HUDEP-2 (cell line): ENCODE data around the gene ATRNL1.

Source experiments
- DNase-seq, 76 experiments: peaks; one replicate each; lab custom pipeline; 2025; ENCODE audit not compliant: unreplicated experiment in 76 of 76; lab: John Stamatoyannopoulos, UW

The ATRNL1 gene

DNA sequence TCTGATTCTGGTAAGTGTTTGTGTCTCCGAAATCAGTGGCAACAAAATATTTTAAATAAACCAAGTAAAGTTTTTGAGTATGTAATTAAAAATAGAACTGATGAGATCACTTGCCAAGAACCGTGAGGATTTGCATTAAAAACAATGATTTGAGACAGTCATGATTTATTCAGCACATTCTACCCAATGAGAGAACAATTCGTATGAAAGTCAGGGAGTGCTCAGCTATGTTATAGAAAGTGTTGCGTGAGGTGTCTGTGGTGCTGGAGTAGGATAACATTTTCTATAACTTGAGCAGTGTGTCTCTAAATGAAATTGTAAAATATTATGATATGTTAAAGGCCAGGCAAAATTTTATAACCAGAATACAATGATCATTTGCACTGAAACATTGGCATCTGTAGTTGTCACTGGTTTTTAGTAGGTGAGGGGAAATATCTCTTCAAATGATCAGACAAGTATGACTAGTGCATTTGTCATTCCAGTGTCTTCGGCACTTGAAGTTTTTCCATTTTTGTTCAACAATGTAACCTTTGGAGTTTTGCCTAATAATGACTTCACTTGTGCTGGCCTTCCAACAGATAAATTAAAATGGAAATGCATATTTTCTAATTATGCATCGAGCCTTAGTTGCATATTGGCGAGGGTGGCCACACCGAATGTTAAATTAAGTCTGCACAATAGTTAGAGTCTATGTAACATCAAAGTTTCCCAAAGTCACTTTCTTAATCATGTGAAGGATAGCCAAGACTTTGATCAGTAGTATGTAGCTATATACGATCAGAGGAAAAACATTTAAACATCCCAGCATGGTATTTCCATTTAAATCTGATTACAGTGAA is 844.0 kb downstream of the ATRNL1 start:
- no peak for DNase-seq

DNA sequence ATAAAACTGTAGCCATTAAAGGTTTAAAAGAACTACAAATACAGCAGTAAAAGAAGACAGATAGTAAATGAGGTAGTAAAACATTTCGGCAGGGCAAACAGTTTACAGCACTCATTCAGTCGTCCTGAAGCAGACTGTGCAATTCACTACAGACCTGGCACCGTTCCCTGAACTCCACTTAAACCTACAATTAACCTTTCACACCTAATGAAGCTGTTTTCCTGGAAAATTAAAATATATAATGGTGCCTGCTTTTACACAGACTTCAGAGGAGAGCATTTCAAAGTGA is 844.5 kb downstream of the ATRNL1 start:
- DNase-seq, result no peak

DNA sequence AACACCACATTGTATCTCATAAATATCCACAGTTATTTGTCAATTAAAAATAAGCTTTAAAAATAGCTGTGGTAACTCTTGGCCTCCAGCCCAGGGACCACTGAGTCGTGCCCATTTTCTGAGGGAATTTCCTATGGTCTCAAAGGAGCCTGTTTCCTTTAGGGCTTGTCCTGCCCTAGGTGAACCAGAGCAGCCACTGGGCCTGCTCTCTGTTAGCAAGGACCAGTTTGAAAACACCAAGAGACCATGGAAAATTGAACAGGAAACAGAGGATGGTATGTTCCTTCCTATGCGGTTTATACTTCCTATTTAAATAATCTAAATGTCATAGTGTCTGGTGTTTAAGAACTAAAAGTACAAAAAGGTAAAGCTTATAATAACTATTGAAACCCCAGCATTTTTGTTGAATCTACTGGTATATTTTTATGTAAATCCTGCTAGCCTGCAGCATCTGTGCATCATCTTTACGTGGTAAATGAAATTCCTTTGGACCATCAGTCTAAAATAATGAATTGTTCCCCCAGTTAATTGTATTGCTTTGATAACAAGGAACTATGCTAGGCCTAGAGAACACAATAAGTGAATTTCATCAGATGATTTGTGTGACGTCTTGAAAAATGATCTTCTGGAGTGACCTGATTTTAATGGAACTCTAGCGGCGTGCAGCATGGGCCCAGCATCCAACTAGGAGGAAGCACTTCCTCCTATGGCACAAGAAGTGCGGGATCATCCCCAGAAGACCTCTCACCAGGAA is 846.1 kb downstream of the ATRNL1 start:
- DNase-seq, result no peak

DNA sequence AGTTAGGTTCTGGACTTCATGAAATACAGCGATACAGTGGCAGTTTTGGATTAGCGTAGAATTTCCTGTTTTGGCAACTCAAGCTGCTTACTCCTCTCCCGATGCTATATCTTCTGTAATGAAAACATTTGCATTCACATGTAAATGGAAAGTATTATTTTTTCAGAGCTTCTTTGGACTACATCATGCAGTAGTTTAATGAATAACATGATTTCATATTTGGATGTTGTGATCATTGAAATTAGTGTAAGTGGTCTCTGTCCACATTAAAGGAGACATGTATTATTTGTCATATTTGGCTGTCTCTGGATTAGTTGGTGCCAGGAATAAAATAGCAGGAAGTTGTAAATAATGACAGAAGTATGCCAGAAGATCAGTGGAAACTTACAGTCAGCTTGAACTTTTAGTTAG is 848.2 kb downstream of the ATRNL1 start:
- DNase-seq, result no peak

DNA sequence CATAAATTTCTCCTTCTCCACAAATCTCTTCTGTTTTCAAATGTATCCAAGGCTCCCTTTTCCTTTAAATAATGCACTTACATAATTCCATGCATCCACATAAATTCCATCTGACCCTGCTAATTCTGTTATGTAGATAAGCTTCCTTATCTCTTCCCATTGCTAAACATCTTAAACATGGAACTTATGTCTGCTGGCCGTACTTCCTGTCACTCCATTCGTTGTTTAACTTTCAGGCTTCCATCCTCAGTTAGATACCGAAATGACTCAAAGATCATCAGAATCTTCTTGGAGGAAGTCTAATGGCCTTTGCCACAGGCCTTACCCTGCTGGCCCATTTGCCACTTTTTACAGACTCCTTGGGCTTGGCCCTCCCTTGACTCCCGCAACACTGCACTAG is 848.9 kb downstream of the ATRNL1 start:
- no peak for DNase-seq

DNA sequence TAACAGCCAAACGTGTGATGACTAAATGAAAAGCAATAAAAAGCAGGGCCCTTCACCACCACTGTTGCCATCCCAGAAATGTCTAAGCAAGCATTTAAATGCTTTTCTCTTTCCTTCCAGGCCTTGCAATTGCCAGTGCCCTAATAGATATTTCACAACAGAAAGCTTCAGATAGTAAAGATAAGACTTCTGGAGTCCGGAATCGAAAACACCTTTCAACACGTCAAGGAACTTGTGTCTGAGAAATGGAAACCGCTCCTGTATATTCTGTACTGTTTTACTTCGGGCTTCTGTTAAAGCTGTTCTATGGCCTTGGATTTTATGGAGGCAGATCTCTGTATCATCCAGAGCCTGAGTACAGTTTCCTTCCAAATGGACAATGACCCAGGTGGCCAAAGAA is 851.4 kb downstream of the ATRNL1 start:
- DNase-seq, result no peak

DNA sequence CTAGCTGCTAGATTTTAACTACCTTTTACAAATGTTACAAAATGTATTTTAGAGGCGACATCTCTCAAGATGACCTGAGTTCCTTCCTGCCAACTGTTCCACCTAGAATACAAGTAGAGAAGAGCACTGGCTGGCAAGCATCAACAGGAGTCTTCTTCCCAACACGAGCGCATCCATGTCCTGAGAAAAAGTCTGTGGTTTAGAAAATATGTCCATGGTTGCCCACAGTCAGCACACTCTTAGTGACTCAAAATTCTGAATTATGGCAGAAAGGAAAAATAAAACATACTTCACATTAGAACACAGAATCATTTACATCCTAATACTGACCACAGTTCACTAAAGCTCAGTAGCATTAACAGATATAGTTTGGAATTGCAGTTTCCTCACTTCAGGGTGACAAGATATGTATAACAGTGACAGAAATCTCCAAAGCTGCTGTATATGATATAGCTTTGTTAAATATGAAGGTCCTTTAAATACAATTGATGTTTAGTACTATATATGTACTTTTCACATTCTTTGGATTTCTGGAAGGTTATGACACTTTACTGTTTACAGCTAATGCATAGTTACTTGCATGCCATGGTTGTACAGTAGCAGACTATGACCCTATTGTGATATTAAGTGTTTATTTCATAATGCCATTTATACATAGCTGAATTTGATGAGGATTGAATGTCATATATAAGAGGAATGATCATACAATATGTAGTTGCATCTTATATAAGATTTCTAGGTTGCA is 852.7 kb downstream of the ATRNL1 start:
- DNase-seq, result no peak

DNA sequence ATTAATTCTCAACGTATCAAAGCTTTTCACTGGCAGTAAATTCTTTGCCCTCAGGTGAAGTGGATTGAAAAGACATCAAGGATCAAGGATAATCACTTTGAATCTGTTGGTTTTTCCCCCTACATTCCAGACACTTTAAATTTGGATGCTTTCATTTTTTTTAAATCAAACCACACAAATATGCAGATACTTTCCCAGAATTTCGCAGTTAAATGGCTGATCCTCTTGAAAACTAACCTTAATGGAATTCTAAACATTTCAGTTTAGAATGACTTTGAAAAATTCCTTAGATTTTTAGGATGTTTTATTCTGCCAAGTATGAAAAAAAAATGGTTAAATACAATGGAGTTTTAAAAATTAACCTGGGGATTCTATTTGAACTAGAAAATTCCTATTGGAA is 853.9 kb downstream of the ATRNL1 start:
- no peak for DNase-seq

DNA sequence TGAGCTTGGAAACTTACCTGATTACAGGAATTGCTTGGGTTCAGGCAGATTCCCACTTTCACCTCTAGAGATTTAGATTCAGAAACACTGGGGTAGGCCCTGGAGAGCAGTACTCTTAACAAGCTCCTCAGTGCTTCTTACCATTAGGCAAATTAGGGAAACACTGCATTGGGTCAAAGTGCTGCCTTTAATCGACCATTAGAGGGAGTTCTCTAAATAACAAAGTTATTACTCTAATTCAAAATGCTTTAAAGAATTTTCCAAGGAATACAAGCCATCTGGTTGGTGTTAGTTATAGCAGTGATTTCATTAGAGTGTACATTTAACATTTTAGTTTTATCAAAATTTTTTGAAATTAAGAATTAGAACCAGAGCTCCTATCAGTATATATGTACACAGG is 855.3 kb downstream of the ATRNL1 start:
- DNase-seq, result no peak

DNA sequence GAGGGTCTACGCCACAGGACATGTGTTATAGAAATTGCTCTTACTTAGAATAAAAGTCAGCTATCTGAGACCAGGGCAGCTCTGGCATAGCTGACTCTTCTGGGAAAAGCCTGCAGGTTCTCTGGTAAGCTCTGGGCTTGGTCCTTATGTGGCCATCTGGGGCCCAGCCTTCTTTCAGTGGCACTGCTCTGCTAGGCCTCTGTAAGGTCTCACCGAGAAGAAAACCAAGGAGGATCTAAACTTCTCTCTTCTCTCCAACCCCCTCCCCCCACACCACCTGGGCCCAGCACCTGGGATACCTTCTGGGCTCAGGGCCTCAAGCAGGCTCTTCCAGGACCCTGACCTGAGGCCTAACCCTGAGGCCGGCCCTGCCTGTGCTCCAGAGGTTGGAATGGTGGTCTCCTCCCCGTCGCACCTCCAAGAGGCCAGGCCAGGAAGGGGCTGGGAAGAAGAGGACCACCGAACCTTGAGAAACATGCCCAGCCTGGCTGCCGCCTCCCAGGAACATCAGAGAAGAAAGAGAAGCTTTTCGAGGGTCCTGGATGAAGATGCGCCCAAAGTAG is 856.2 kb downstream of the ATRNL1 start:
- DNase-seq, result no peak

DNA sequence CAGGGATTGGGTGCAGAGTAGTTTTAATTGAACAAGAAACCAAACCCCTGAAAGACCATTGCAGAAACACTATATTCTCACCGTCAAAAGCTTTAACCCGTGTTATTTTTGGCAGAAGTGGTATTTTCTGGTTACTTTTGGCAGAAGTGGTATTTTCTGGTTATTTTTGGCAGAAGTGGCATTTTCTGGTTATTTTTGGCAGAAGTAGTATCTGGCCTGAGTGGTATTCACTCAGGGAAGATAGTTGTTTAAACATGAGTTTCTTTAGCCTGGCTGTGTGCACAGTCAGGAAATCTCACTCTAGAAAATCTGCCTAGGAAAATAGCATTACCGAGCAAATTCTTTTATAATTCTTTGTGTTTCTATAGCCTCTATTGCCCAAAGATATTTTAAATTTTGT is 857.2 kb downstream of the ATRNL1 start:
- DNase-seq, result no peak

DNA sequence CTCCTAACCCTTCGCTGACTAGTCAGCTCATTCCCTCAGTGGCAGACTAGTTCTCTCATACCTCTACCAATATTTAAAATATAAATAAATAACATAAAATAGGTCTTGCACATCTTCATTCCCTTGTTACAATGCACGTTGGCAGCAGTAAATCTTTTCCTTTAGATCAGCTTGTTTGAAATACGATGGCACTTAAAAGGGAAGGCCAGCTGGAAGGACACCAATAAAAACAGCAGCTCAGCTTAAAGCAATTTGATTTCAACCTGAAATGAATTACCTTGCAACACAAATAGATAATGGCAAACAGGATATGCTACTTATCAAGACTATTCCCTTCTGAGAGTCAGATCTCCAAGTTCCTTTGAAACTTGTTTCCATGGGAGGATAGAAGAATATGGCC is 858.1 kb downstream of the ATRNL1 start:
- no peak for DNase-seq

DNA sequence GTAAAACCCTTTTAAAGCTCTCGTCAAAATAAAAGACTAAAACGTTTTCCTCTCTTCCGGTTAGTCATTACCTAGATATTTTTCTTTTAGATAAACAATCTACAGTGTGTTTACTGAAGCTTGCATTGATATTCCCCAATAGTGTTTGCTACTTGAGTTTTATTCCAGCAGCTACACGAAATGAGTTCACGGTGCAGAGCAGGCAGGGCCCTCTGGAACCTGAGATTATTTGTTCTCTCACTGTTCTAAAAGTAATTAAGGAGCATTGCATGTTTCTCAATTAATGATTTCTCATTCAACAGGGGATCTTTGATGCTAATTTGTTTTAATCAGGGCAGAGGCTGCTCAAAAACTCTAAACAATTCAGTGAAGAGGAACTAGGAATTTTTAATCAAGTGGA is 860.1 kb downstream of the ATRNL1 start:
- no peak for DNase-seq

DNA sequence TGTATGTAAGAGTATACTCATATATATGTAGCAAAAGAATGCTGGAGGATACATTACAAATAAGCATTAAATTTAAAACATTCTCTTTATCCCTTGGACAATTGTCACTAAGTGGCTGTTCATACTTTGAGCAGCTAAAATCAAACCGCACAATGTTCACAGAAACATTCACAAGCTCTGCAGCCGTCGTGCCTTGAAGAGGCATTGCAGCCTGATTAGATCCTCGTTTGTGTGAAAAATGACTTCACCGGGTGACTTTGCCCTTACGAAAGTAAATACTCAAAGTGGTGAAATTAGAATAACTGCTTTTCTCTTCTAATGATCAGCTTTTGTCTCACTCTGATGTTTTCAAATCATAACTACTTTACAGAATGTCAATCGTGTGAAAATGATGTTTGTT is 860.8 kb downstream of the ATRNL1 start:
- no peak for DNase-seq

DNA sequence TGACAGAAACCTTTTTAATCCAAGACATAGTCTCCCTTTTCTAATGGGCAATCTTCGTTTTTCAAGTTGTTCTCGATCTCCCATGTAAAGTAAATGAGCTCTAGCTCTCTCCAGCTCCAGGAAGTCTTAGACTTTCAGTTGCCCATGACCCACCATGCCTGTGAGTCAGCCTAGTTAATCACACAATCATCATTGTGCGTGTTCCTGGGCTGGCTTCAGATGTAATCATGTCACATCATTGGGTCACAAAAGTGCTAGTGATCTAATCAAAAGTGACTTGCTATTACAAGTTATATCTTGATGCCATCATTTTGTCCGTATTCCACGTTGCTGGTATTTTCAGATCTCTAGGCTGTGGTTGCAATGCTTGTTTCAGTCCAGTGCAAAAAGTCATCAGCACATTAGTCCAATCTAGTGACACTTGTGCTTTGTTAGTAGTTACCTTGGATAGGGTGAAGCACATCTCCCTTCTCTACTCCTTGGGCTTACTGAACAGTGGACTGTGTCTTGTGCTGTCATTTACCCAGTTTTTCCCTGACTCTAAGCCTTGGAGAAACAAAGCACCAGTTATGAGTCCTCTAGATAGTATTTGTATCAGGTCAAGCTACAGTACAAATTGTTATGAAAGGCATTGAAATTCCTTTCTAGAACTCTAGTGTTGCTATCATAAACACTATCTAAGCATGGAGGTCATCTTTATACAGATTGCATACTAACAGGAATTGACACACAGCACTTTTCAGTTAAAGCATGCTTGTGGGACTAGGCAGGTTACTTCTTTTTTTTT is 863.3 kb downstream of the ATRNL1 start:
- DNase-seq, result no peak

DNA sequence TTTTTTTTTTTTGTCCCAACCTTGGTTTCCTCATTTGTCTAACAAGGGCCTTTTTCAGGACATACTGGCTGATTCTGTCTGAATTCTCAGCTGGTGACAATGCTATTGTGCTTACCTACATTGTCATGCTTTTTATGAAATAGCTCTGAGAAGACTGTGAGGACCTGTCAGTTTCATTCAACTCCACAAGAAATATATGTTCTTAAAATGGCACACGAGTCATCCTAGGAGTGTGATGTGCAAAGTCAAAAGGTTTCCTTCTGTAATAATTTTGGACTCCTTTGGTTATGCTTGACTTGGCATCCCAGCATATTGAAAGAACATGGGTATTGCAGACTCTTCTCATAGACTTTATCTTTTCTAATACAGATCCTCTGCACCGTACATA is 863.8 kb downstream of the ATRNL1 start:
- no peak for DNase-seq

DNA sequence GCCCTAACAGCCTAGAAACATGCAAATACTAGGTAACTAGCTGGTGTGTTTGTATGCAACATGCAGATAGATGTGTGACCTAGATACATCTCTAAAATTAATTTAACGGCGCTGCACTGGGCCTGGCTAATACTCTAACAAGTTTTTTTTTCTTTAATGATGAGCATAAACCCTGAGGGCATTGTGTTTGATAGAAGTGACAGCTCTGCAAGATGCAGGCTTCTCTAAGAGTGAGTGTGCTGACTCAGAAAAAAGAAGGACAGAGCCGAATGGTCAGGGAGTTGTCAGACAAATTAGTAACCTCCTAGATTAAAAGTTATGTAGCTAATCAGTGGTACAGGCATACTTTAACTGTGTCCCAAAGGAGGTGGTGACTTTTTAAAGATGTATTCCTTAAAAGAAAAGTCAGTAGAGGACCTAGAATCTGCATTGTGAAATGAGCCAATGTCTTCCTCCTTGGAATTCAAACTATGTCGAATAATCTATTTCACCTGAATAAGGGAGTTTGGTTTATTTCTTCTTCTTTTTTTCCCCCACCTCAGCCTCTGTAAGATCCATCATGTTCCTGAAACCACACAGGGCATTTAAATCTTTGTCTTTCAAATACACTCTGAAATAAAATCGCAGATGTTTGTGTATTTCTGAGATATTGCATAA is 864.7 kb downstream of the ATRNL1 start:
- DNase-seq, result no peak

DNA sequence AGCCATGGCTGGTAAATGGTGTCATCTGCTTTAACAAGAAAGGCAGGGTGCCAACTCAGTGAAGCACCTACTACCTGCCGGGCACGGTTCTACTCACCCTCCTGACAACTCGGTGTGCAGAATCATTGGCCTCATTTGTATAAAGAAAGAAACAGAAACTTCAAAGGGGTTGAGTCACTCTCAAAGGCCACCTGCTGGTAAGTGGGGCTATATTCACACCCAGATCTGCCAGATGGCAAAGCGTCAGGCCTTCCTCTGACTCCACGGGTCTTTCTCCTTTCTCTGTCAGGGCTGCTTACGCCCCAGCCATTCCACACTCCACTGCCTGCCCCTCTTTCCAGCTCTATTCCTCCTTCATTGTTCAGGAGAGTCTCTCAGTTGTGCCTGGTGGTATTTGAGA is 870.7 kb downstream of the ATRNL1 start:
- no peak for DNase-seq

DNA sequence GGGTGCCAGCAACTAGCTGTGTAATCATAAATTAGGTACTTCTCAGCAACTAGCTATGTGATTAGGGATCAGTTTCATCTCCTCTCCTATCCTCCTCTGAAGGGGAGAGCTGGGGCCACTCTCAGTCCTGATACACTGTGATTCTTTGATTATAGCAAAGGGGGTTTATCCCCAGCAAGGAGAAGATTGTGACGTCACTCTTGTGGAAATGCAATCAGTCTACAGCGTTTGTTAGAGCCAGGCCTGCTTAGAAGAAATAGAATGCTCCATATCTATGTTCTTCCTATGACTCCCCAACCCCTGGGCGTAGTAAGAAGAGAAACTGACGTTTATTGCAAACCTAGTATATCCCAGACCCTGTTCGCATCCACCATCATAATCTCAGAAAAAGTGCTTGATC is 871.7 kb downstream of the ATRNL1 start:
- DNase-seq, result no peak

DNA sequence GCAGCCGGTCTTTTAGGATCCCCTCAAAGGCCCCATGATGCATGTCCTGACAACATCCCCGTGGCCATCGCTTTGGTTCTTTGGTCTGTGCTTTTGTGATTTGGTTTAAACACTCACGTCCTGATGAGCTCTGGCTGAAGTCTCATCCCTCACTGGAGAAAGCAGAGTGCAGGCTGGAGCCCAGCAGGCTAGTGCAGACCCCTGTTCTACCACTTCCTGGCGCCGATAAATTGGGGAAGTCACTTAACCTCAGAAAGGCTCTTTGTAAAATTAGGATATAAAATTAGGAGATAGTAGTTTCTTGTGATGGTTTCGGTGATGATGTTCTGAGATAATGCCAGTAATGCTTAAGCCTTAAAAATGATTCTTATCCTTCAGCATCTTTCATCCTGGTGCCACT is 872.2 kb downstream of the ATRNL1 start:
- no peak for DNase-seq
